ENCODE measurements around the gene BEX4. TPM values are rescaled to one million over a fixed set of nuclear protein-coding genes. Genes with fewer than 3 reads are reported as not detected.
A peak's percentile ranks its signal among the peaks of the same experiment; 100 is the strongest.

Gene BEX4
- total and polyA plus RNA-seq, 9 of the 15 experiments (the other 6 are each of a cell fraction or from before 2014, with no cell fraction given) = 74.6 to 399 (median 154) TPM

- TF ChIP-seq SFPQ (IDR thresholded peaks at IDR 0.05; ENCODE audit: low read depth, low read length) (no peak), NONO (IDR thresholded peaks at IDR 0.05; ENCODE audit: low read depth in 2 of 2, low read length in 1 of 2) (no peak), NCOR1 (IDR thresholded peaks at IDR 0.05) (peak; percentile 47; the same call in 1 of the 2 replicates), ZNF507 (tag; conservative IDR thresholded peaks at IDR 0.05) (no peak), ATF7 (IDR thresholded peaks at IDR 0.05) (peak; percentile 83), CREM (IDR thresholded peaks at IDR 0.05; ENCODE audit: low read depth) (peak; percentile 43; the same call in 1 of the 2 replicates), ETV1 (tag; conservative IDR thresholded peaks at IDR 0.05; ENCODE audit: low read depth) (peak; percentile 34), AFF1 (IDR thresholded peaks at IDR 0.05; ENCODE audit: low read depth in 1 of 2, partially characterized antibody in 2 of 2) (no peak), SRSF7 (optimal IDR thresholded peaks at IDR 0.05; ENCODE audit: low read depth, low read length) (no peak), E2F6 (IDR thresholded peaks at IDR 0.05; ENCODE audit: borderline replicate concordance in 1 of 2, extremely low read depth in 1 of 2, insufficient read depth in 1 of 2, insufficient read length in 1 of 2, low read depth in 1 of 2, low read length in 1 of 2, poor library complexity in 1 of 2, severe bottlenecking in 1 of 2) (no peak), ZNF655 (CRISPR knock-in tag; IDR thresholded peaks at IDR 0.05) (no peak), JUND (IDR thresholded peaks at IDR 0.05; ENCODE audit: borderline replicate concordance, low read depth, low read length) (peak; percentile 81), JUND (tag; IDR thresholded peaks at IDR 0.05; ENCODE audit: borderline replicate concordance, low read depth, low read length) (peak; percentile 67; the same call in 2 of the 3 replicates), ZNF41 (CRISPR knock-in tag; conservative IDR thresholded peaks at IDR 0.05) (no peak), ZNF644 (tag; IDR thresholded peaks at IDR 0.05; ENCODE audit: low read depth) (no peak), MAFK (IDR thresholded peaks at IDR 0.05; ENCODE audit: low read length) (no peak), RCOR1 (IDR thresholded peaks at IDR 0.05; ENCODE audit: borderline replicate concordance in 1 of 2, low read depth in 2 of 2, low read length in 2 of 2) (0 out of 4 replicates have a peak, but pooled peaks of 1 of the 2 experiments have one; percentile 49), TAL1 (IDR thresholded peaks at IDR 0.05) (peak; percentile 53), LEF1 (IDR thresholded peaks at IDR 0.05) (no peak), SMARCA4 (IDR thresholded peaks at IDR 0.05) (peak; percentile 32; the same call in 1 of the 2 replicates)
Observed at GRCh38 chrX:103250977-103251376, 36.1 kb downstream of the BEX4 start (continued).

Measured in K562 (cell line).